ENCODE results near the gene ZNF76.
"Not testable (repeated sequence)": the region's sequence is repeated elsewhere in the genome, so short reads cannot be mapped to it uniquely, and the experiment has no call there.

Gene ZNF76

GRCh38 chr6:35302604-35303241 is 43.2 kb downstream of the ZNF76 start:
- DNase-seq, result no peak

GRCh38 chr6:35304299-35304698 is 44.8 kb downstream of the ZNF76 start:
- no peak for DNase-seq

GRCh38 chr6:35305117-35305516 is 45.6 kb downstream of the ZNF76 start:
- no peak for DNase-seq

- not testable (repeated sequence) for DNase-seq
These were observed 47.6 kb downstream of the ZNF76 start for GRCh38 chr6:35307138-35307537.

- DNase-seq, result not testable (repeated sequence)
These were observed 49.0 kb downstream of the ZNF76 start for GRCh38 chr6:35308543-35308942.

- no peak for DNase-seq
These were observed 50.2 kb downstream of the ZNF76 start for GRCh38 chr6:35309611-35310264.

- DNase-seq, result no peak
These were observed 50.8 kb downstream of the ZNF76 start for GRCh38 chr6:35310265-35310831.

- no peak for DNase-seq
These were observed 52.0 kb downstream of the ZNF76 start for GRCh38 chr6:35311390-35312075.

- no peak for DNase-seq
These were observed 52.7 kb downstream of the ZNF76 start for GRCh38 chr6:35312076-35312800.

GRCh38 chr6:35312807-35313206 is 53.3 kb downstream of the ZNF76 start:
- no peak for DNase-seq

- DNase-seq, result peak in 1 of 2 experiments; percentile 42
These were observed 58.1 kb downstream of the ZNF76 start for GRCh38 chr6:35317483-35318195.

GRCh38 chr6:35318196-35319171 is 58.9 kb downstream of the ZNF76 start:
- peak; percentile 84 to 88 for DNase-seq

GRCh38 chr6:35319346-35320030 is 60.0 kb downstream of the ZNF76 start:
- DNase-seq, result no peak

- DNase-seq, result no peak
These were observed 60.5 kb downstream of the ZNF76 start for GRCh38 chr6:35320031-35320410.

GRCh38 chr6:35321091-35321490 is 61.6 kb downstream of the ZNF76 start:
- DNase-seq, result no peak

- peak in 1 of 2 experiments; percentile 32 for DNase-seq
These were observed 68.0 kb downstream of the ZNF76 start for GRCh38 chr6:35327349-35328027.

- DNase-seq, result no peak
These were observed 68.7 kb downstream of the ZNF76 start for GRCh38 chr6:35328108-35328723.

GRCh38 chr6:35328965-35329364 is 69.4 kb downstream of the ZNF76 start:
- DNase-seq, result not testable (repeated sequence)

- DNase-seq, result no peak
These were observed 71.1 kb downstream of the ZNF76 start for GRCh38 chr6:35330541-35331119.

All from NCI-H2081 (cell line).